Measurements from ENCODE around the gene HSPA14.
"Not testable (repeated sequence)": the region's sequence is repeated elsewhere in the genome, so short reads cannot be mapped to it uniquely, and the experiment has no call there.

HSPA14 gene

DNA sequence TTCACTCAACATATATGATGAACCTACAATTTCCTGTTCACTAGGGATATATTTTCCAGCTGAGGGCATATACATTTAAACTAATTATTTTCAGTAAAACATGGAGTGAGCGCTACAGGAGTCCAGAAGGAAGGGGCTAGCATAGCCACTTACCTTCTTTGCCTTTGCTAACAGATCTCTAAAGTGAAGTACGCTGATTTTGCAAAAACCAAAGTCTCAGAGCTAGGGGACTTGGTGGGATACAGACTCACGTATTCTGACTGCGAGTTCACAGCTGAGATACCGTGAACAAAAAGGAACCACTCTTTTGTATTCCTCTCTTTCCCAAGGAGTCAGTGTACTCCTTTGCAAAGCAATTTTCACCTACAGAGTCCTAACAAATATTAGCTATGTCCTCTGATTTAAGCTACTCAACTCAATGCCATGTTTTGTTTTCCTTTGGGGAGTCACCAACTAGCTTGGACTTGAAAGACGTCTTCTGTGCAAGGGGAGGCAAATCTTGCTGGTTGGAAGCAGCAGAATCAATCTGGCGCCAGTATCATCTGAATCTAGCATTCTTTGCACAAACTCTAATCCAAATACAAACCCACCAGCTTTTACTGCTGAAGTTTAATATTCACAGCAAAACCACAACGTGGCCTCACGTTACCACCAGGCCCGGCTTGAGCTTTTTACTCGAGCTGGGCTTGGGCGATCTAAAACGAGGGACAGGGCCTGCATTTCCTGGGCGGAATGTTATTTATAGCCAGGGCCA lies 926 bp upstream of the HSPA14 start:
- DNase-seq, result peak in 1 of 2 donors; percentile 5

DNA sequence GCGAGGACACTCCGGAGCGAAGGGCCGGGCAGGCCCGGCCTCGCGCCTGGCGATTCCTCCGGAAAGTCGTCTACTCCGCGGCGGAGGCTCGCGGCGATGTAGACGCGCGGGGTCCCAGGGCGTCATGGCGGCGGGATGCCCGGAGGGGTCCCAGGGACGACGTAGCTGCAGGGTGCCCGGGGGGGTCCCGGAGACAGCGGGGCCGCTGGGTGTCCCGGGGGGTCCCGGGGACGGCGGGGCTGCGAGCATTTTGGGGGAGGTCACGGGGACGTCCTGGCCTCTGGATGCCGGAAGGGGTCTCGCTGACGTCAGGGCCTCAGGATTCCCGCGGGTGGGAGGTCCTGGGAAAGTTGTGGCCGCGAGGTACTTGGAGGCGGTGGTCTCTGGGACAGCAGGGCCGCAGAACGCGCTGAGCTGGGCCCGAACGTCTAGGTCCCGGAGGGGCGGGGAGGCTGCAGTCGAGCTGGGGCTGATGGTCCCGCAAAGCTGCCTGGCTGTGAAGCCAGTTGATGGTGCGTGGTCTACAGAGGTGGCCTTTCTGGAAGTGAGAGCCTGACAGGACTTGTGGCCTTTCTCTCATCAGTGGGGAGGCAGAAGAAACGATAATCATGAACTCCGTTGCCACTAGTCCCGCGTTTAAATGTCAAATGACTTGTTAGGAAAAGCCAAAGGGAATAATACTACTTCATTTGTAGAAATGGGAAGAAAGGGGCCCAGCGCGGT lies 637 bp downstream of the HSPA14 start:
- peak in 1 of 2 donors; percentile 16 for DNase-seq

DNA sequence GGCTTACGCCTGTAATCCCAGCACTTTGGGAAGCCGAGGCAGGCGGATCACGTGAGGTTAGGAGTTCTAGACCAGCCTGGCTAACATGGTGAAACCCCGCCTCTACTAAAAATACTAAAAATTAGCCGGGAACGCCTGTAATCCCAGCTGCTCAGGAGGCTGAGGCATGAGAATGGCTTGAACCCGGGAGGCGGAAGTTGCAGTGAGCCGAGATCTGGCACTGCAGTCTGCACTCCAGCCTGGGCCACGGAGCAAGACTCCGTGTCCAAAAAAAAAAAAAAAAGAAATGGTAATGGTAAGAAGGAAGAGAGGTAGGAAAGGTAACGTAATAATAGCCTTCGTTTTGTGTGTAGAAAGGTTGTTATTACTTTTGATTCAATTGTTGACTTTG lies 1.2 kb downstream of the HSPA14 start:
- DNase-seq, result peak in 1 of 2 donors; percentile 8

DNA sequence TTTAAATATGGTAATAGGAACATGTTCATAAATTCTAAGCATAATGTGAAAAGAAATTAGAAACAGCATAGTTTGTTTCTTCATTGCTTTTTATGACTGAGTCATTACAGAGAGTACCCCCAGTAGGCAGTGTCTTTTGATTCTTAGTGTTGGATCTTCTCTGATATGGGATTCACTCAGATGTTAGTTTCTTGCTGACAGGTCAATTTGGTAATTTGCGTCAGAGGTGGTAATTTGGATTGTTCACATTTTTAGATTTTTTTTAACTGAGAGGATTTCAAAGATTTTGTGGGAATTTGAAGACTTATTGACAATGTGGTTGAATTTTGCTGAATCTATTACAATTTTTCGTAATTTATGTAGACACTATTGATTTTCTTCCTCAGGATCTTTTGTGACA lies 2.1 kb downstream of the HSPA14 start:
- DNase-seq, result no peak

DNA sequence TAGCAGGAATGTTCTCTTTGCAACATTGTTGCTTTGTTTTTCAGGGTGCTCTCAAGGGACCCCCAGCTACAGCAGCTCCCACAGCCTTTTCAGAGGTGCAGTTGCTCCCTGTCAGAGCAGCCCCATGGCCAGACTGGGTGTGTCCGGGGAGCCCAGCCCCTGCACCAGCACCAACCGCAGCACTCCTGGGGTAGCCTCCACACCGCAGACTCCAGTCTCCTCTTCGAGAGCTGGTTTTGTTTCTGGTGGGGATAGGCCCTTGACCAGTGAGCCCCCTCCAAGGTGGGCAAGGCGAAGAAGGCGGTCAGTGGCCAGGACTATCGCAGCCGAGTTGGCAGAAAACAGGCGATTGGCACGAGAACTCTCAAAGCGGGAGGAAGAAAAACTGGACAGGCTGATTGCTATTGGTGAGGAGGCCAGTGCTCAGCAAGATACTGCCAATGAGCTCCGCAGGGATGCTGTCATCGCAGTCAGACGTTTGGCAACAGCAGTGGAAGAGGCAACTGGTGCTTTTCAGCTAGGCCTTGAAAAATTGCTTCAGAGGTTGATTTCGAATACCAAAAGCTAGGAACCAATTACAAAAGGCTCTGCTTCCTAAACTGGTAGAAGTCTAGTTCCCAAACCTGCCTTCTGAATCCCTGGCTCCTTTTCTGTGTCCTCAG lies 5.4 kb downstream of the HSPA14 start:
- DNase-seq, result no peak

DNA sequence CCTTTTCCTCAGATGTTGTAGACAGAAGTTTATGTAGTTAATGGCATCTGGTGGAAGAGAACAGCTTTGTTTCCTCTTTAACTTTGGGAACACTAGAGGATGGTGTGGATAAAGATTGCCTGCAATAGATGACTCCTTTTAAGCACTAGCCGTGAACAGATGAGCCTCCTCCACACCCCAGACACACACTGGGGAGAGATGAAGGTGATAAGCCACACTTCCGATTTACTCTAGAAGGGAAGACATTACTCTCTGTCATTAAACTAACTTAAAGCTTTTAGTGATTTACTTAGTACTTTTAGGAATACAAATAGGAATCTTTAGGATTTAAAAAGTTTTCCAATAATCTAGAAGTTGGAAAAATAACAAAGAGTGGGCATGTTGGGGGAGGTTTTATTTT lies 6.8 kb downstream of the HSPA14 start:
- DNase-seq, result no peak

DNA sequence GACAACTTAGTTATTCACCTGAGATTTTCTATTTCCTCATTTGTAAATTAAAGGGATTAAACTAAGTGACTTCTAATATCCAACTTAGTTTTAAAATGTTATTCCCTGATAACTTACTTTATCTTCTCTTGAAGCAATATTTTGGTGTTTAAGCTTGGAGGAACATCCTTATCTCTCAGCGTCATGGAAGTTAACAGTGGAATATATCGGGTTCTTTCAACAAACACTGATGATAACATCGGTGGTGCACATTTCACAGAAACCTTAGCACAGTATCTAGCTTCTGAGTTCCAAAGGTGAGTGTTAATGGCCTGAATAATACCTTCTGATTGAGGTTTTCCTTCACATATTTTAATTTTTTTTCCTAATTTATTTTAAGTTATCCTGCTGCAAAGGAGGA lies 14.1 kb downstream of the HSPA14 start:
- DNase-seq, result no peak

DNA sequence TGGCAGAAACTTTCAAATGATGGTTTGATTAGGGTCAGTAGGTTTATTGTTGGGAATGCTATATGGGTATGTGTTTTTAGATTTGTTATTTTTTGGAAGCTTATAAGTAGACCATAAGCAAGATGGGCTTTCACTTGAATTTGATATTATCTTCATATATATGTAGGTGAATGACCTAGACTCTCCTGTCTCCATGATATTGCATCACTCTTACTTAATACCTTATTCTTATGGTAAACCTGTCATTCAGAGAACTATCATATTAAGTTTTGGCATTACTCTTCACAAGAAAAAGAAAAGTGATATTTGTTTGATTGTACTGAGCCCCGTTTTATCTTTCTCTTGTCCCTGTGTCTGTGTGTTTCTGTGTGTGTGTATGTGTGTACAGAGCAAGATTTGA lies 17.3 kb downstream of the HSPA14 start:
- DNase-seq, result no peak

DNA sequence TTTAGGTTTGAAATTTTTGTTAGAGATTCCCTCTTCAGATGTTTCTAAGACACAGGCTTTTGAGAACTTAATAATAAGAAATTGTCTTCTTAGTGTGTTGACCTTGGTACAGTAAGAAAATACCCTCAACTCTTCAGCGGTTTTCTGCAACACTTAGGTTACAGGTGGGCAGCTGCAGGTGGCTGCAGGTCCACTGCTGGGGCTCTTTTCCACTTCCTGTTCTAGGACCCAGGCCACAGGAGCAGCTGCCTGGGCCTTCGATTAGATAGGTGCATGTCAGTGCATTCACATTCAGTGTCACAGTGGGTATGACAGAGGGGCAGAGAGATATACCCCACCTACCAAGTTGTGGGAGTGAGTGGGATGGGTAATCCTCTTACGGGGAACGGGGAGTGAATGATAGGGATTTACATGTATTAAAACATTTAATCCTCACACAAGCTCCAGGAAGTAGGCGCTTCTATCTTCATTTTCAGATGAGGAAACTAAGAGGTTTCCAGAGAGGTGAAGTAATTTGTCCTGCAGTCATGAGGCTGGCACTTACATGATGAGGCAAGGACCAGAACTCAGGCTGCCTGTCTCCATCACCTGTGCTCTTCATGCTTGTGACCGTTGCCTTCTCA lies 20.3 kb downstream of the HSPA14 start:
- DNase-seq, result peak; percentile 20 to 21

DNA sequence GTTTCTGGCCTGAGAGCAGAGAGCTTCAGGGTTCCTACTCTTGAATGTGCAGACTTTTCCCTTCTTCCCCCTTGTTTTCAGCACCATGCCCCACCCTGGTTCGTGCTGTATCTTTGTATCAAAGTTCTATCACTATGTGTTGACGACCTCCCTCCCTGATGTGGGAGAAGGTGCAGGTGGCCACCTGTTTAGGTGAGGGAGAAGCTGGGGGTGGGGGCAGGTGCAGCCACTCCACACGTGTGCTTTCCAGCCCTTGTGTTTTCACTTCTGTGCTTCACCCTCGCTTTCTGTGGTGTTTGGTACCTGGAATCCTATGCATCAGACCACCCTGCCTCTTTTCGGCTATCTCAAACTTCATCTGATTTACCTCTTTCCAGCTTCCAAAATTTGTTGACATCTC lies 20.9 kb downstream of the HSPA14 start:
- no peak for DNase-seq

DNA sequence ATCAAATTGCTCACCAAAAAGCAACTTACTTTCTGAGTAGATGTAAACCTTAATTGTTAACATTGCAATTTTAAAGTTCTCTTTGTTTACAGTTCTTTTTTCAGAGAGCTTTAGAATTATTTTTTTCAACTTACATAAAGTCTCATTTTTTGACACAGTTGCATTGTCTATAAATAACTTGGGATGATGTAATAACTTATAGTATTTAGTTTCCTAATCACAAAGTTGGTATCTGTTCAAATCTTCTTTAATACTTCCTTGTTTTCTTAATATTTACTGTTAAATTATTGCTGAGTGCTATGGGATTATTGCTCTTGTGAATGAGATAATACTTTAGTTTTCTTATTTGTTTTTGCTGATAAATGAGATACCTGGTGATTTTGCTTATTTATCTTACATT lies 21.7 kb downstream of the HSPA14 start:
- peak in 1 of 2 donors; percentile 47 for DNase-seq

DNA sequence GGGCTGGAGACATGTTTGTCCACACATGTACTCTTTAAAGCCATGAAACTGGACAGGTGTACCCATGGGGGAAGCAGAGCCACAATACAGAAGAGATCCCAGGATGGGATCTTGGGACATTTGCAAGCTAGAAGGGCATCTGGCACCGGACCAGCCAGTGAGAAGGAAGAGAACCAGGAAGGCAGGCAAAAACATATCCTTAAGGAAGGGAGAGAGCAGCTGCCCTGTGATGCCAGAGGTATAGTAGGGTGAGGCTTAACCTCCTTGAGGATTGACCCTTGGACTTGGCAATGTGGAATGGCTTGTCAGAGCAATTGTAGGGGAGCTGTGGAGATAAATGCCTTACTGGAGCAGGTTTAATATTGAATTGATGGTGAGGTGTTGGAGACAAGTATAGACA lies 22.7 kb downstream of the HSPA14 start:
- DNase-seq, result no peak

DNA sequence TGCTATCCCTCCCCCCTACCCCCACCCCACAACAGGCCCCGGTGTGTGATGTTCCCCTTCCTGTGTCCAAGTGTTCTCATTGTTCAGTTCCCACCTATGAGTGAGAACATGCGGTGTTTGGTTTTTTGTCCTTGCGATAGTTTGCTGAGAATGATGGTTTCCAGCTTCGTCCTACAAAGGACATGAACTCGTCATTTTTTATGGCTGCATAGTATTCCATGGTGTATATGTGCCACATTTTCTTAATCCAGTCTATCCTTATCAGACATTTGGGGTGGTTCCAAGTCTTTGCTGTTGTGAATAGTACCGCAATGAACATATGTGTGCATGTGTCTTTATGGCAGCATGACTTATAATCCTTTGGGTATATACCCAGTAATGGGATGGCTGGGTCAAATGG lies 26.4 kb downstream of the HSPA14 start:
- not testable (repeated sequence) for DNase-seq

DNA sequence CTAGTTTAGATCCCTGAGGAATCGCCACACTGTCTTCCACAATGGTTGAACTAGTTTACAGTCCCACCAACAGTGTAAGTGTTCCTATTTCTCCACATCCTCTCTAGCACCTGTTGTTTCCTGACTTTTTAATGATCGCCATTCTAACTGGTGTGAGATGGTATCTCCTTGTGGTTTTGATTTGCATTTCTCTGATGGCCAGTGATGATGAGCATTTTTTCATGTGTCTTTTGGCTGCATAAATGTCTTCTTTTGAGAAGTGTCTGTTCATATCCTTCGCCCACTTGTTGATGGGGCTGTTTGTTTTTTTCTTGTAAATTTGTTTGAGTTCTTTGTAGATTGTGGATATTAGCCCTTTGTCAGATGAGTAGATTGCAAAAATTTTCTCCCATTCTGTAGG lies 26.8 kb downstream of the HSPA14 start:
- not testable (repeated sequence) for DNase-seq

DNA sequence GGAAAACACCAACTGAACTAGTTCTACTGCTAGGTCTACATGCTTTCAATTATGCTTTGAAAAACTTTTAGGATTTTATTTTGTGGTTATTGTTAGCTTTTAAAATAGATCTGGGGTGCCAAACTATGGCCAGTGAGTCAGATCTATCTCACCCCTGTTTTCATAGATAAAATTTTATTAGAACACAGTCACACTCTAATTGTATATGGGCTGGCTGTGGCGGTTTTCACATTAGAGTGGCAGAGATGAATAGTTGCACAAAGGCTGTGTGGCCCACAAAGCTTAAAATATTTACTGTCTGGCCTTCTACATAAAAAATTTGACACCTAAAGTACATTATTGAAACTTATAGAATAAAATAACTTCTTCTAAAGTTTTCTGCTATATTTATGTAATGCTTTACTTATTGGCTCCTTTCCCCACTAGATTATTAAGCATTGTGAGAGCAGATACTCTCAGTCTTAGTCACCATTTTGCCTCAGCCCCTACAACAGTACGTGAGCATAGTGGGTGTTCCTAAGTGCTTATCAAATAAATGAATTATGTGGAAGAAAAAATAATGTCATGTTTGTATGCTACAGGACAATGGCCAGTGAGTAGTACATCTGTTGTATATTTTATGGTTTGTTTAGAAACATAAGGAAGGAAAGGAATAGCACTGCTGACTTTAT lies 35.1 kb downstream of the HSPA14 start:
- no peak for DNase-seq

DNA sequence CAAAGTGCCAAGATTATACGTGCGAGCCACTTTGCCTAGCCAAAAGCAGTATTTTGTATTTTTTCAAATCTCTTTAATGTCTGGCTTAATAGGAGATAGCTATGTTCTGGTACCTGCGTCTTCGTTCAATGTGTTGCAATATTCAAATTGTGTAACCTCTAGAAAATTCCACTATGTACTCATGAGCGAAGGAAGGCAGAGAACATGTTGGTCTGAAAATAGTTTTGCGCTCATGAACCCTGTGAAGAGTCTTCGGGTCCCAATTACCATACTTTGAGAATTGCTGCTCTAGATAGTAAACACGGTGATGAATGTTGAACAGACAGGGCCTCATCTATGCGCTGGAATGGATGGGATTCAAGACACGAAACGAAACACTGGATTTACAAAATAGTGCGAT lies 37.8 kb downstream of the HSPA14 start:
- DNase-seq, result no peak

DNA sequence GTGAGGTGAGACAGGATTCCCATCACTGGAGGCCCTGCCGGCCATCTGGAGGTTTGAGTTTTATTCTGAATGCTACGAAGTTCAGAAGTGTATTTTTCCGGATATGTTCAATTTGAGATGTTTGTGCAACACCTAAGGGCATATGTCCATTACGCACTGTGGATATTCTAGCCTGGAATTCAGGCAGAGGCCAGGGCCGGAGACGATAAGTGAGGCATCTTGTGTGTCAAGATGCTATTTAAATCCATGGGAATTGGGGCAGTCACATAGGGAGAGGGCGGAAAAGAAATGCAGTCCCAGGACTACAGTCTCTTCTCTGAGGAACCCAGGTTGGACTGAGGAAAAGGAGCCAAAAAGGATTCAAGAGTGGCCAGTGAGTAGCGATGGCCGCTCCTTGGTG lies 38.7 kb downstream of the HSPA14 start:
- no peak for DNase-seq

DNA sequence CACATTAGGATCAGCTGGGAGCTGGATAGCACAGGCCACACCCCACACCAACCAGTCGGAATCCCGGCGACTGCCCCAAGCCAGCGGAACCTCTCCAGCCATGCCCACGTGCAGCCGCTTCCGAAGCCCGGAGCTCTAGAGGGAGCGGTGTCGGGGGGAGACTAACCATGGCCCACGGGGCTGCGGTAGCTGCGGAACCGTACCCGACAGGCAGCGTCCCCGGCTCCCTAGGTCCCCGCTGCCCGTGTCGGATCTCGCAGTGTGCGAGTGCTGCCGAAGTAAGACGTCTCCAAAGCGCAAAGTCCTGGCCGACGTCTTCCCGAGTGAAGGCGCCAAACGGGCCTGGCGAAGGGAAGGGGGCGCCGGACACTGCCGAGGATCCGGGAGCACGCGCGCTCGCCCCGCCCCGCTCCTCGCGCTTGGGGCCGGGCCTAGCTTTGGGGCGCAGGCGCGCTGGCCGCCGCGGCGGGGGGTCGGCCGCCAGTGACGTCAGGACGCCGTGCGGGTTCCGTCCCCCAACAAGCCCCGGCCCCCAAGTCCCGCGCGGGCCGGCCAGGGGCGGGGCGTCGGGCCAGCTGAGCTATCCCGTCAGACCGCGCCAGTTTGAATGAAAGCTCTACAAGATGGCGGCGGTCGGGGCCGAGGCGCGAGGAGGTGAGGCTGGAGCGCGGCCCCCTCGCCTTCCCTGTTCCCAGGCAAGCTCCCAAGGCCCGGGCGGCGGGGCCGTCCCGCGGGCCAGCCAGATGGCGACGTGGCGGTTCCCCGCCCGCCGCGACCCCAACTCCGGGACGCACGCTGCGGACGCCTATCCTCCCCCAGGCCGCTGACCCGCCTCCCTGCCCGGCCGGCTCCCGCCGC lies 40.4 kb downstream of the HSPA14 start, which contains the start of gene SUV39H2:
Gene SUV39H2, plus strand, starts transcription at position 601 of the 858 bp plus-strand sequence. Its CDS starts 23 bp downstream, at position 624.
- peak; percentile 96 to 97 for DNase-seq

DNA sequence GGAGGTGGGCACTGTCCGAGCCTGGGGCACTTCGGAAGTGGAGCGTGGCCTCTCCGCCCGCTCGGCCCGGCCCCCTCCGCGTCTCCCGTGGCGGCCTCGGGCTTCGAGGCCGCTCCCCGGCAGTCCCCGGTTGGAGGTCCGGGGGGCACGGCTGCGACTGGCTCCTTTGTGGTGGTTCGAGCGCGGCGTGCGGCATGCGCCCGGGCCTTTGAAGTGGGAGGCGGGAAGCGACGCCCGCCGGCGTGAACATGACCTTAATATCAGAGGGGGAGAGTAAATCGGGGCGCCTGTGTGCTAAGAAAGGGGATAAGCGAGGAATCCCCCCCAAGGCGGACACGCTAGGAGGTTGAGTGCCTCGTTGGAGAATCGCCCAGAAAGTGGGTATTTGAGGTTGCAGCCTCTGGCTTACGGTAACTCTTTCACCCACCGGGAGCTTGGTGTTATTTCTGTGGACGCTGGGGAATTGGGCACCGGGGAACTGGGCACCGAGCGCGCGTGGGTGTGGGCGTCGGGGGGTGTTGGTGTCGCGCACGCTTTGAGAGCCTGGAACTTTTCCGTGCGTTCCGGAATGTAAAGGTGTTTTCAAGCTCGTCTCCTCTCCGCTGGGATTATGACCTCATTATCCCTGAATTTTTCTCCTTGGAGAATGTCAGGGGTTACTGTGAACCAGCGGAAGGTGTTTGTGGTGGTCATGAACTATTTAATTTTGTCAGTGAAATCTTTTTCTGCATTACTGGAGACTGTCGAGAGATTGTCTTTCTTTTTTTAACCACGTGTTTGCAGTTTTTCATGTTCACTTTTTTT lies 41.2 kb downstream of the HSPA14 start:
- peak in 1 of 2 donors; percentile 25 for DNase-seq

DNA sequence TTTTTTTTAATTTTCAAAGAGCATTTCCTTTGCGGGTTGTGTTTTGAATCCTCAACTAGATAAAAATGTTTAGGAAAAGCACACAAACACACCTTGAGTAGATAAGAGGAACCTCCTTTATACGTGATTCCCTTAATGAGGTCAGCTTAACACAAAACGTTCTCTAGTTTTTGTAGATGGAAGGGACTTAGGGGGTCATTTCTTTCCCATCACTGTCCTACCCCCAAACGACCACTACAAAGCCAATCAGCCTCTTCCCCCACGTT lies 41.8 kb downstream of the HSPA14 start:
- no peak for DNase-seq

DNA sequence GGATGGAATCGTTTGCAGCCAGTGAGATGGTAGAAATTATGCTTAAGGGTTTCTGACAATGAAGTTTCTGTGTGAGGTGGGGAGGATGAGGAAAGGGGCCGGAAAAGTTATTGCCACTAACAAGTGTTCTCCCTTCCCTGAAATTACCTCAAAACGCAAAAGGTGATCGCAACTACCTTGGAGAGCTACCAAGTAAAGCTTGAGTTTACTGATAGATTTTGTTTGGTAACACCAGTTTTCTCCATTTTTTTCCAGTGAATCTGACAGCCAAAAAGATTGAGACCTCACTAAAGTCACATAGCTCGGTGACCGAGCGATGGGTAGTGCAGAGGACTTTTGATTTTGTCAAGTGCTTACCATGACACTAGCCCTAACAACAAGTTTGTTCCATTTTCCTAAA lies 42.1 kb downstream of the HSPA14 start:
- no peak for DNase-seq

Measured in inflammatory macrophage (primary cell).